HG03521 (cell line): ENCODE data around the gene STXBP6.
"Not testable (repeated sequence)": the region's sequence is repeated elsewhere in the genome, so short reads cannot be mapped to it uniquely, and the experiment has no call there.

ENCODE experiments used
- ATAC-seq: cut with Tn5 transposase; IDR thresholded peaks from one replicate; pipeline ENCODE4 v1.9.1; 2021; ENCODE audit warnings: mild to moderate bottlenecking, moderate library complexity; ENCODE audit not compliant: unreplicated experiment

The STXBP6 gene

DNA sequence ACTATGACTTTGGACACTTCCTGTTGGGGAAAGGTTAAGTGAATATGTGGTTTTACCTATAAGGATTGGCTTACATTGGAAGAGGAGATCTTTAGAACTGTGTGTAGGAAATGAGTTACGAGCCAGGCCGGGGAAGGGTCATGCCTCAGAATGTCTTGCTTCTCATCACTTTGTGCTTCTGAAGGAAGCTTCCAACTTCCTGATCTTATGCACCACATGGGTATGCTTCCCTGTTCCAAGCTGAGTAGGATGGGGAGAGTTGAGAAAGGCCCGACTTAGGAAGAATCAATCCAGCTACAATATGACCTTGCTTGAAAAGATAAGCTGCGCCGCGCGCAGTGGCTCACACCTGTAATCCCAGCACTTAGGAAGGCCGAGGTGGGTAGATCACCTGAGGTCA is 59.9 kb downstream of the STXBP6 start:
- ATAC-seq: no peak

- ATAC-seq: no peak
These were observed 61.2 kb downstream of the STXBP6 start for GRCh38 chr14:24988760-24989159.

- ATAC-seq: no peak
These were observed 63.6 kb downstream of the STXBP6 start for GRCh38 chr14:24986206-24986893.

GRCh38 chr14:24984846-24985589 is 64.9 kb downstream of the STXBP6 start:
- ATAC-seq: no peak

GRCh38 chr14:24982472-24983155 is 67.3 kb downstream of the STXBP6 start:
- ATAC-seq: no peak

GRCh38 chr14:24979725-24980239 is 70.2 kb downstream of the STXBP6 start:
- no peak for ATAC-seq

- peak; percentile 72 for ATAC-seq
These were observed 70.9 kb downstream of the STXBP6 start for GRCh38 chr14:24978862-24979724.

GRCh38 chr14:24976602-24977001 is 73.3 kb downstream of the STXBP6 start:
- ATAC-seq: no peak

GRCh38 chr14:24975393-24975792 is 74.6 kb downstream of the STXBP6 start:
- no peak for ATAC-seq

- no peak for ATAC-seq
These were observed 75.2 kb downstream of the STXBP6 start for GRCh38 chr14:24974591-24975374.

DNA sequence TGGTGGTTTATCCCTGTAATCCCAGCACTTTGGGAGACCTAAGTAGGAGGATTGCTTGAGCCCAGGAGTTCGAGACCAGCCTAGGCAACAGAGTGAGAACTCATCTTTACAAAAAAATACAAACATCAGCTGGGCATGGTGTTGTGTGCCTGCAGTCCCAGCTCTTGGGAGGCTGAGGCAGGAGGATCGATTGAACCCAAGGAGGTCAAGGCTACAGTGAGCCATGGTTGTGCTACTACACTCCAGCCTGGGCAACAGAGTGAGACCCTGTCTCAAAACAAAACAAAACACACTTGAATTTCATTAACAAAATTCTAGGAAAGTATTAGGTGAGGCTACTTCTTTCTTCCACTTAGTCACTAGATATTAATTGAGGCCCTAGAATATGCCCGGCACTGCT is 77.1 kb downstream of the STXBP6 start:
- ATAC-seq: no peak

DNA sequence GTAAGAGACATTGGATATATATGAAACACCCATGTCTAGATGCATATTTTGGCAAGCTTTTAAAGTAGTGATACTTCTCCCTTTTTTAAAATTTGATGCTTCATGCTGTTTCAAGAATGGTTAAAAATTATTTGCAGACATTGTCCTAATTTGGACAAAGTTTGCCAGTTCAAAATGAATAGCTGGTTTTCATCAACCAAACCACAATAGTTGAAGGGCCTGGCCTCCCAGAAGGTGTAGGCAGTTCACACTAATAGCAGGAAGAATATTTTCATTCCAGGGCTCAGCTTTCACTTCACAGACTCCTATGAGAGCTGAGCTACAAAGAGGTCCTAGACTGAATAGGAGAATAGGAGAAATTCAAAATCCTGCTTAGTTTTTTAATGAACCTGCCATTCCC is 78.7 kb downstream of the STXBP6 start:
- no peak for ATAC-seq

- no peak for ATAC-seq
These were observed 83.4 kb downstream of the STXBP6 start for GRCh38 chr14:24966579-24966964.

GRCh38 chr14:24965934-24966578 is 83.9 kb downstream of the STXBP6 start:
- no peak for ATAC-seq

DNA sequence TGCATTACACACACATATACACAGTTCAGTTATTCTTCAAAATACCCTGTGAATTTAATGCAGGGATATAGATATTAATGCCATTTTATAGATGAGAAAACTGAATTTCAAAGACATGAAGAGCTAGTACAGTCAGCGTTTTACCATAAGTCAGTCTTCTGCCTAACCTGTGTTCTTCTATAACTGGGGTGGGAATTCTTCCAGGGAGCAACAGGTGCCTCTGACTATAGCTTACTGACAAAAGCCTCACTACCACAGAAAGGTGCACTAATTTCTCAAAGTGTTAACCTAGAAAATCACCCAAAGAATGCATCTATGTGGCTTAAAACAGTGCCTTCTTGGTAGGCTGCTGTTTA is 84.4 kb downstream of the STXBP6 start:
- ATAC-seq: no peak

DNA sequence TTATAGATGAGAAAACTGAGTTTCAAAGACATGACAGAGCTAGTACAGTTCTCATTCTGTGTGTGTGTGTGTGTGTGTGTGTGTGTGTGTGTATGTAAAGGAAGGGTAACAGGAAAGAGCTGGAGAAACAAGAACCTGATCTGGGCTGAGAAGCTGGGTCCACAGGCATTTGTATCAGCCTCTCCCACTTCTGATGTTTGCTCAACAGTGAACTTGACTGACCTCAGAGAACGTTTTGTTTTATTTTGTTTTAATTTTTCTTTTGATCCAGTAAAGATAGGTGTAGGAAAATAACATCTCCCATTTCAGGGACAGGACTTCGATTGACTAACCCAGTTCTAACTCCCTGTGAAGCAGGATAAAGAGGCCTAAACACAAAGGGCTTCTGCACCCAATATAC is 85.4 kb downstream of the STXBP6 start:
- no peak for ATAC-seq

GRCh38 chr14:24964048-24964447 is 85.9 kb downstream of the STXBP6 start:
- ATAC-seq: no peak

- not testable (repeated sequence) for ATAC-seq
These were observed 87.8 kb downstream of the STXBP6 start for GRCh38 chr14:24962118-24962517.

DNA sequence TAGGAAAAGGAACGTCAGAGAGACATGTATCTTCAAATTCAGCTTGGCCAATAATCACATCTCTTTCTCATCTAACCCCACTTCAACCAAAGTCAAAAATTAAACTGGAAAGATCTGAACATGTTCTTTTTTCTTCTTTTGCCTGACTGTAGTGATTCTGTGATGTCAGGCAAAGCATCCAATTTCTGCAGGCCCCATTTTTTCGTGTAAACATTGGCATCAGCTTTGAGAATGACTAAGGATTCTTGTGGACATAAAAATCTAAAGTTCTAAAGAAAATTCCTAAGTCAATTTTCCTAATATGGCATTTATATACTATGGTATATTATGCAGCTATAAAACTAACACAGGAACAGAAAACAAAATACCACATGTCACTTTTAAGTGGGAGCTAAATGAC is 89.1 kb downstream of the STXBP6 start:
- no peak for ATAC-seq
